ENCODE results near the gene AMDHD2.
"Not testable (repeated sequence)": the region's sequence is repeated elsewhere in the genome, so short reads cannot be mapped to it uniquely, and the experiment has no call there.

GRCh38 chr16:2554709-2555425 lies 34.7 kb downstream of the AMDHD2 start:
- TF ChIP-seq EZH2 (IDR thresholded peaks at IDR 0.05; ENCODE audit: low read length, unreplicated experiment); CTCF (conservative IDR thresholded peaks at IDR 0.05; ENCODE audit: low read depth, low read length); EZH2phosphoT487 (IDR thresholded peaks at IDR 0.05; ENCODE audit: borderline replicate concordance, low read length): not testable (repeated sequence)

All from PC-3 (cell line).